Liver (tissue), 9 donors: ENCODE results near the gene PPFIBP2. TPM values are rescaled to one million over a fixed set of nuclear protein-coding genes. Genes with fewer than 3 reads are reported as not detected.

Source experiments
- DNase-seq: peaks from one replicate; pipeline ENCODE4 v3.0.0-alpha.2; 2017; ENCODE audit warnings: low spot score
- H3K27ac ChIP-seq, 2 donors: one replicate each; pipeline ENCODE4 v1.7.0; 2013; ENCODE audit warnings: inconsistent platforms in 2 of 2, low read length in 2 of 2, control low read depth in 1 of 2, low read depth in 1 of 2, mild to moderate bottlenecking in 1 of 2
- H3K27me3 ChIP-seq, 4 donors: one replicate each; pipeline versions ENCODE4 v1.6.1 to v1.7.0; 2013; ENCODE audit warnings: low read length in 3 of 4, inconsistent platforms in 1 of 4, mild to moderate bottlenecking in 1 of 4, moderate library complexity in 1 of 4; ENCODE audit not compliant: control insufficient read depth in 4 of 4, insufficient read depth in 4 of 4
- H3K36me3 ChIP-seq, 4 donors: one replicate each; pipeline versions ENCODE4 v1.6.1 to v1.7.0; 2013; ENCODE audit warnings: low read length in 3 of 4, mild to moderate bottlenecking in 3 of 4, low read depth in 1 of 4, moderate library complexity in 1 of 4; ENCODE audit not compliant: control insufficient read depth in 4 of 4, insufficient read depth in 3 of 4
- H3K4me1 ChIP-seq, 4 donors: one replicate each; pipeline versions ENCODE4 v1.6.1 to v1.7.0; 2013; ENCODE audit warnings: low read length in 3 of 4, mild to moderate bottlenecking in 3 of 4, moderate library complexity in 1 of 4; ENCODE audit not compliant: control insufficient read depth in 4 of 4, insufficient read depth in 4 of 4
- H3K4me3 ChIP-seq, 3 donors: one replicate each; pipeline versions ENCODE4 v1.6.1 to v1.7.0; 2013; ENCODE audit warnings: low read length in 3 of 3, control low read depth in 1 of 3, low read depth in 1 of 3, mild to moderate bottlenecking in 1 of 3
- H3K9ac ChIP-seq, 2 donors: one replicate each; pipeline ENCODE4 v1.7.0; 2013; ENCODE audit warnings: low read length in 2 of 2, mild to moderate bottlenecking in 2 of 2, moderate library complexity in 2 of 2, control low read depth in 1 of 2, low read depth in 1 of 2
- H3K9me3 ChIP-seq, 4 donors: one replicate each; pipeline versions ENCODE4 v1.6.1 to v1.7.0; 2013; ENCODE audit warnings: low read length in 3 of 4; ENCODE audit not compliant: control insufficient read depth in 4 of 4
- ATF3 ChIP-seq: IDR thresholded peaks from 2 replicates; pipeline ENCODE4 v1.6.1; 2016; ENCODE audit warnings: antibody characterized with exemption
- EGR1 ChIP-seq, 2 donors: IDR thresholded peaks; 2 replicates each; pipeline ENCODE4 v1.6.1; 2016 to 2018; ENCODE audit warnings: antibody characterized with exemption in 2 of 2, low read depth in 2 of 2
- FOXA1 ChIP-seq: IDR thresholded peaks from 2 replicates; pipeline ENCODE4 v1.6.1; 2016; ENCODE audit warnings: antibody characterized with exemption
- FOXA2 ChIP-seq: IDR thresholded peaks from 2 replicates; pipeline ENCODE4 v1.6.1; 2016; ENCODE audit warnings: antibody characterized with exemption
- GABPA ChIP-seq, 2 donors: IDR thresholded peaks in 1 of 2; conservative IDR thresholded peaks in 1 of 2; 2 replicates each; pipeline ENCODE4 v1.6.1; 2016; ENCODE audit warnings: antibody characterized with exemption in 2 of 2, mild to moderate bottlenecking in 1 of 2, moderate library complexity in 1 of 2
- HNF4A ChIP-seq, 2 donors: conservative IDR thresholded peaks; 2 replicates each; pipeline ENCODE4 v1.6.1; 2016; ENCODE audit warnings: antibody characterized with exemption in 2 of 2, mild to moderate bottlenecking in 2 of 2
- HNF4G ChIP-seq: IDR thresholded peaks from 2 replicates; pipeline ENCODE4 v1.6.1; 2016; ENCODE audit warnings: antibody characterized with exemption
- JUND ChIP-seq, 2 donors: IDR thresholded peaks; 2 replicates each; pipeline ENCODE4 v1.6.1; 2016; ENCODE audit warnings: antibody characterized with exemption in 2 of 2
- MAX ChIP-seq: IDR thresholded peaks from 2 replicates; pipeline ENCODE4 v1.6.1; 2016; ENCODE audit warnings: antibody characterized with exemption
- RAD21 ChIP-seq, 2 donors: IDR thresholded peaks; 2 replicates each; pipeline ENCODE4 v1.6.1; 2016; ENCODE audit warnings: antibody characterized with exemption in 2 of 2, mild to moderate bottlenecking in 2 of 2
- REST ChIP-seq: IDR thresholded peaks from 2 replicates; pipeline ENCODE4 v1.6.1; 2016; ENCODE audit warnings: antibody characterized with exemption, mild to moderate bottlenecking
- RXRA ChIP-seq, 2 donors: IDR thresholded peaks; 2 replicates each; pipeline ENCODE4 v1.6.1; 2017 to 2018; ENCODE audit warnings: antibody characterized with exemption in 2 of 2, mild to moderate bottlenecking in 1 of 2
- SP1 ChIP-seq: IDR thresholded peaks from 2 replicates; pipeline ENCODE4 v1.6.1; 2018; ENCODE audit warnings: antibody characterized with exemption, mild to moderate bottlenecking
- TAF1 ChIP-seq: conservative IDR thresholded peaks from 2 replicates; pipeline ENCODE4 v1.6.1; 2016; ENCODE audit warnings: antibody characterized with exemption, mild to moderate bottlenecking
- YY1 ChIP-seq: IDR thresholded peaks from 2 replicates; pipeline ENCODE4 v1.6.1; 2016; ENCODE audit warnings: antibody characterized with exemption, mild to moderate bottlenecking
- ZBTB33 ChIP-seq: IDR thresholded peaks from 2 replicates; pipeline ENCODE4 v1.6.1; 2016; ENCODE audit warnings: antibody characterized with exemption
- WGBS: extraction: QIAGEN DNeasy Blood & Tissue Kit; methylation state at CpG from one replicate; pipeline ENCODE4 v1.1.7; 2013; 5-methylcytosine and 5-hydroxymethylcytosine counted together
- polyA plus RNA-seq, 2 donors: library from polyadenylated mRNA; stranded (reverse) in 1 of 2; unstranded in 1 of 2; fragments of 200-250 nt in 1 of 2; fragments of >200 nt in 1 of 2; fragmentation: Nextera tagmentation in 1 of 2; extraction: Ambion mirVana in 1 of 2; gene quantifications; one replicate each; pipeline versions ENCODE4 v1.2.1 to v1.2.3, GENCODE V29; 2013 to 2015
- total RNA-seq, 2 donors: library from RNA; depleted of rRNA; stranded (reverse); fragments of >200 nt; gene quantifications; one replicate each; pipeline ENCODE4 v1.2.3, GENCODE V29; 2014
- donor health status: healthy.
- donor health status: healthy.
- donor health status: healthy.
- donor health status: healthy.
- donor health status: healthy.

PPFIBP2 gene
- total and polyA plus RNA-seq, 4 donors = 19.6 to 80.0 (median 23.2) TPM

- DNase-seq = no peak
Measured at GRCh38 chr11:7569044-7569443, 55.2 kb downstream of the PPFIBP2 start.

GRCh38 chr11:7570241-7570640 lies 56.4 kb downstream of the PPFIBP2 start:
- no peak overlapping the region for H3K4me3 ChIP-seq
- no peak overlapping the region for H3K9ac ChIP-seq
- H3K9me3 ChIP-seq = no peaks in the 10 kb centered on the region
- H3K27ac ChIP-seq = no peak overlapping the region
- peaks cover 13 to 40% (median 28%) of the 10 kb centered on the region in 4 donors for H3K4me1 ChIP-seq
- peaks cover 0 to 12% (median 11%) of the 10 kb centered on the region in 4 donors for H3K36me3 ChIP-seq
- H3K27me3 ChIP-seq = no peaks in the 10 kb centered on the region
- TF ChIP-seq HNF4G (no peak), TAF1 (no peak), MAX (no peak), FOXA1 (no peak), SP1 (no peak), GABPA (IDR thresholded peaks at IDR 0.05 in 1 of 2, conservative IDR thresholded peaks at IDR 0.05 in 1 of 2) (no peak), JUND (IDR thresholded peaks at IDR 0.05) (no peak)
- DNase-seq = no peak
- 82% methylated on average over 2 of the region's 2 CpGs for WGBS

More at GRCh38 chr11:7569044-7569443, 55.2 kb downstream of the PPFIBP2 start:
- H3K27me3 ChIP-seq = no peaks in the 10 kb centered on the region
- no peak for TF ChIP-seq JUND (IDR thresholded peaks at IDR 0.05)
- no peak for TF ChIP-seq GABPA (IDR thresholded peaks at IDR 0.05 in 1 of 2, conservative IDR thresholded peaks at IDR 0.05 in 1 of 2)
- TF ChIP-seq TAF1 = no peak
- no peak for TF ChIP-seq EGR1 (IDR thresholded peaks at IDR 0.05; ENCODE audit: low read depth in 2 of 2)
- no peak for TF ChIP-seq FOXA2
- TF ChIP-seq YY1 = no peak
- TF ChIP-seq RAD21 (IDR thresholded peaks at IDR 0.05) = no peak
- TF ChIP-seq ZBTB33 = no peak
- no peak for TF ChIP-seq REST
- TF ChIP-seq SP1 = no peak
- TF ChIP-seq HNF4A (conservative IDR thresholded peaks at IDR 0.05) = no peak
- TF ChIP-seq MAX = no peak
- no peak for TF ChIP-seq ATF3
- no peak for TF ChIP-seq RXRA (IDR thresholded peaks at IDR 0.05)
- no peak for TF ChIP-seq HNF4G
- no peak overlapping the region for H3K9ac ChIP-seq
- peaks cover 9 to 28% (median 18%) of the 10 kb centered on the region in 4 donors for H3K4me1 ChIP-seq
- 76% methylated on average over 1 of the region's 1 CpG for WGBS
- peaks cover 0 to 12% (median 11%) of the 10 kb centered on the region in 4 donors for H3K36me3 ChIP-seq
- no peak overlapping the region for H3K27ac ChIP-seq
- no peaks in the 10 kb centered on the region for H3K9me3 ChIP-seq
- H3K4me3 ChIP-seq = no peak overlapping the region
